OCI-LY7 (cell line): ENCODE measurements around the gene NFIA.

Experiments used
- CTCF ChIP-seq: fragments of 200-600 bp; sonication (generic); conservative IDR thresholded peaks from 2 replicates; pipeline ENCODE4 v1.5.1; 2014; ENCODE audit warnings: mild to moderate bottlenecking, antibody characterized with exemption, low read length, moderate library complexity, mixed read lengths
- EZH2phosphoT487 ChIP-seq: fragments of 200-600 bp; sonication (generic); IDR thresholded peaks from 2 replicates; pipeline ENCODE4 v1.6.1; 2018; ENCODE audit warnings: low read depth, borderline replicate concordance, mild to moderate bottlenecking, mixed run types, antibody characterized with exemption, low read length, moderate library complexity, mixed read lengths

- TF ChIP-seq CTCF: no peak
- no peak for TF ChIP-seq EZH2phosphoT487
Measured at GRCh38 chr1:61253912-61254633, 171.7 kb downstream of the NFIA start.
